SK-N-SH (cell line): ENCODE data around the gene CDH3. TPM values are rescaled to one million over a fixed set of nuclear protein-coding genes. Genes with fewer than 3 reads are reported as not detected.

Experiments
- CTCF ChIA-PET: fragments of 300-600, 350-600 bp; formaldehyde crosslinking; extraction: SDS; loops from one replicate; lab custom pipeline; 2021; lab: Yijun Ruan, JAX
- POLR2A ChIA-PET: fragments of 350-600 bp; sonication (Branson Sonifier 250); formaldehyde crosslinking; extraction: SDS; loops from one replicate; lab custom pipeline; 2020; ENCODE audit warnings: antibody characterized with exemption, inconsistent platforms; lab: Yijun Ruan, JAX
- DNase-seq: peaks from one replicate; pipeline ENCODE4 v3.0.0; 2012
- H2AFZ ChIP-seq: fragments of 200-600 bp; sonication (generic); 2 replicates; pipeline ENCODE4 v1.8.1; 2016; ENCODE audit warnings: antibody characterized with exemption, mild to moderate bottlenecking, low read depth
- H3F3A ChIP-seq: fragments of 200-600 bp; sonication (generic); replicated peaks from 2 replicates; pipeline ENCODE3; 2016; ENCODE audit warnings: antibody characterized with exemption, mild to moderate bottlenecking; ENCODE audit not compliant: insufficient read depth
- H3K27ac ChIP-seq, 2 experiments: fragments of 200-500 bp in 1 of 2; fragments of 200-600 bp in 1 of 2; sonication (Bioruptor generic) in 1 of 2; sonication (generic), shearing (Covaris generic) in 1 of 2; 2 replicates each; pipeline versions ENCODE4 v1.5.1 to v1.6.1; 2014 to 2016; ENCODE audit warnings: low read depth in 2 of 2, inconsistent platforms in 1 of 2, low read length in 1 of 2, mild to moderate bottlenecking in 1 of 2, mixed read lengths in 1 of 2
- H3K27me3 ChIP-seq: fragments of 200-600 bp; sonication (generic), shearing (Covaris generic); 2 replicates; pipeline ENCODE4 v1.6.1; 2016; ENCODE audit warnings: mixed run types; ENCODE audit not compliant: insufficient read depth
- H3K36me3 ChIP-seq, 2 experiments: fragments of 200-500 bp in 1 of 2; fragments of 200-600 bp in 1 of 2; sonication (Bioruptor generic) in 1 of 2; sonication (generic) in 1 of 2; replicated peaks in 1 of 2; 2 replicates each; pipeline versions ENCODE3 to v1.5.1; 2014 to 2016; ENCODE audit warnings: low read length in 1 of 2, mild to moderate bottlenecking in 1 of 2; ENCODE audit not compliant: insufficient read depth in 2 of 2, control insufficient read depth in 1 of 2
- H3K4me1 ChIP-seq, 2 experiments: fragments of 200-500 bp in 1 of 2; fragments of 200-600 bp in 1 of 2; sonication (Bioruptor generic) in 1 of 2; sonication (generic), shearing (Covaris generic) in 1 of 2; 2 replicates each; pipeline versions ENCODE4 v1.5.1 to v1.6.1; 2014 to 2016; ENCODE audit warnings: low read depth in 1 of 2, low read length in 1 of 2, mixed run types in 1 of 2; ENCODE audit not compliant: insufficient read depth in 2 of 2, control insufficient read depth in 1 of 2
- H3K4me2 ChIP-seq: fragments of 200-600 bp; sonication (generic), shearing (Covaris generic); 2 replicates; pipeline ENCODE4 v1.6.1; 2017; ENCODE audit warnings: mixed run types
- H3K4me3 ChIP-seq, 2 experiments: fragments of 200-500 bp in 1 of 2; fragments of 200-600 bp in 1 of 2; sonication (Bioruptor generic) in 1 of 2; sonication (generic), shearing (Covaris generic) in 1 of 2; 2 replicates each; pipeline versions ENCODE4 v1.5.1 to v1.8.1; 2014 to 2016; ENCODE audit warnings: low read depth in 2 of 2, inconsistent platforms in 1 of 2, low read length in 1 of 2, mild to moderate bottlenecking in 1 of 2, mixed read lengths in 1 of 2, moderate library complexity in 1 of 2
- H3K79me2 ChIP-seq: fragments of 200-600 bp; sonication (generic); 2 replicates; pipeline ENCODE4 v1.8.1; 2017; ENCODE audit warnings: mild to moderate bottlenecking; ENCODE audit not compliant: insufficient read depth
- H3K9ac ChIP-seq: fragments of 200-600 bp; sonication (generic); 2 replicates; pipeline ENCODE4 v1.6.1; 2017; ENCODE audit warnings: mixed run types
- H3K9me2 ChIP-seq: fragments of 200-600 bp; sonication (generic); 2 replicates; pipeline ENCODE4 v1.6.1; 2017; ENCODE audit warnings: mixed run types
- H3K9me3 ChIP-seq: fragments of 200-600 bp; sonication (generic); 2 replicates; pipeline ENCODE4 v1.6.1; 2017; ENCODE audit warnings: mixed run types, mild to moderate bottlenecking, moderate library complexity
- H4K20me1 ChIP-seq: fragments of 200-600 bp; sonication (generic); 2 replicates; pipeline ENCODE4 v1.6.1; 2017; ENCODE audit warnings: mild to moderate bottlenecking, mixed run types; ENCODE audit not compliant: insufficient read depth
- CHD2 ChIP-seq: fragments of 150-350 bp; IDR thresholded peaks from 2 replicates; pipeline ENCODE4 v1.6.1; 2018; ENCODE audit warnings: low read length; ENCODE audit not compliant: partially characterized antibody
- ELF1 ChIP-seq: IDR thresholded peaks from 2 replicates; pipeline ENCODE4 v1.4.0; 2012
- EZH2phosphoT487 ChIP-seq: fragments of 200-600 bp; sonication (generic); IDR thresholded peaks from 2 replicates; pipeline ENCODE4 v1.6.1; 2017; ENCODE audit warnings: low read depth, mixed run types, mild to moderate bottlenecking, antibody characterized with exemption, moderate library complexity, borderline replicate concordance
- JUND ChIP-seq: IDR thresholded peaks from 2 replicates; pipeline ENCODE4 v1.4.0; 2012
- MXI1 ChIP-seq: IDR thresholded peaks from 2 replicates; pipeline ENCODE4 v1.6.1; 2012; ENCODE audit warnings: mild to moderate bottlenecking, low read depth, low read length, improper control_type of control experiment
- NFIC ChIP-seq: IDR thresholded peaks from 2 replicates; pipeline ENCODE4 v1.4.0; 2012; ENCODE audit warnings: borderline replicate concordance
- POLR2AphosphoS5 ChIP-seq: IDR thresholded peaks from 2 replicates; pipeline ENCODE4 v1.6.1; 2012; ENCODE audit warnings: low read depth, low read length
- RFX5 ChIP-seq: IDR thresholded peaks from 2 replicates; pipeline ENCODE4 v1.6.1; 2012; ENCODE audit warnings: mild to moderate bottlenecking, improper control_type of control experiment, low read length
- RXRA ChIP-seq: IDR thresholded peaks from 2 replicates; pipeline ENCODE4 v1.4.0; 2012; ENCODE audit warnings: low read depth, mild to moderate bottlenecking, borderline replicate concordance
- SIN3A ChIP-seq: IDR thresholded peaks from 2 replicates; pipeline ENCODE4 v1.6.1; 2012; ENCODE audit warnings: low read depth, mild to moderate bottlenecking, low read length, moderate library complexity, borderline replicate concordance
- SMC3 ChIP-seq: IDR thresholded peaks from 2 replicates; pipeline ENCODE4 v1.6.1; 2012; ENCODE audit warnings: low read depth, low read length, improper control_type of control experiment
- TAF1 ChIP-seq: IDR thresholded peaks from 2 replicates; pipeline ENCODE4 v1.6.1; 2012; ENCODE audit warnings: low read depth, mild to moderate bottlenecking, low read length, moderate library complexity, borderline replicate concordance
- TCF12 ChIP-seq: IDR thresholded peaks from 2 replicates; pipeline ENCODE4 v1.4.0; 2012
- WGBS: methylation state at CpG from one replicate; pipeline ENCODE4 v1.1.6; 2017; ENCODE audit warnings: low lambda C conversion rate; 5-methylcytosine and 5-hydroxymethylcytosine counted together
- polyA plus RNA-seq, 3 experiments: library from polyadenylated mRNA; depleted of rRNA; stranded (reverse); fragments of >200 nt; gene quantifications; 2 replicates each; pipeline ENCODE4 v1.2.3, GENCODE V29; 2012
- TF ChIP-seq, protein P1 (sequence below): fragments of 150-350 bp; IDR thresholded peaks from 2 replicates; pipeline ENCODE4 v1.6.1; 2017; ENCODE audit warnings: antibody characterized with exemption, low read length, low read depth, borderline replicate concordance

CDH3 gene
- polyA plus RNA-seq, 1 of the 3 experiments (the other 2 are of a cell fraction) = not detected

DNA sequence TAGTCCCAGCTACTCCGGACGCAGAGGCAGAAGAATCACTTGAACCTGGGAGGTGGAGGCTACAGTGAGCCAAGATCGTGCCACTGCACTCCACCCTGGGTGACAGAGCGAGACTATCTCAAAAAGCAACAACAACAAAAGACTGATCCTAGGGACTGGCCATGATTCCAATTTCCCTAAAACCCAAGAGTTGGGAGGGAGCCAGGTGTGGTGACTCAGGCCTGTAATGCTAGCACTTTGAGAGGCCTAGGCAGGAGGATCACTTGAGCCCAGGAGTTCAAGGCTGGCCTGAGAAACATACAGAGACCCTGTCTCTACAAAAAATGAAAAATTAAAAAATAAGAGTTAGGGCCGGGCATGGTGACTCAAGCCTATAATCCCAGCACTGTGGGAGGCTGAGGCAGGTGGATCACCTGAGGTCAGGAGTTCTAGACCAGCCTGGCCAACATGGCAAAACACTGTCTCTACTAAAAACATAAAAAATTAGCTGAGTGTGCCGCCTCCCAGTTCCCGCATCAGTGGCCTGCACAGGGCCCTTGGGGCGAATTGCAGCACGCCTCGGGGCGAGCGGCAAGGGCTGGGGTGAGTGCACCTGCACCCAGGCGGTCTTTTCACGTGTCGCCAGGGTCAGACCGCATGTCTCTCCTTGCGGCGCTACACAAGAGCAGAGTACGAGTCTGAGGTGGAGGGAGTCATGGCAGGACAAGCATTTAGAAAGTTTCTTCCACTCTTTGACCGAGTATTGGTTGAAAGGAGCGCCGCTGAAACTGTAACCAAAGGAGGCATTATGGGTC, 40.8 kb downstream of the CDH3 start:
- ChIA-PET CTCF (no interaction called here), POLR2A (no interaction called here)
- H3K9me3 ChIP-seq = no peaks in the 10 kb centered on the region
- DNase-seq = no peak
- TF ChIP-seq TAF1 = no peak
- TF ChIP-seq RFX5 = no peak
- no peak for TF ChIP-seq POLR2AphosphoS5
- no peak for TF ChIP-seq NFIC
- TF ChIP-seq SMC3 = no peak
- TF ChIP-seq JUND = no peak
- TF ChIP-seq RXRA = no peak
- no peak for TF ChIP-seq TCF12
- TF ChIP-seq SIN3A = no peak
- TF ChIP-seq CHD2 = no peak
- no peak for TF ChIP-seq EZH2phosphoT487
- TF ChIP-seq ELF1 = no peak
- no peak for TF ChIP-seq MXI1
- H3F3A ChIP-seq = no peaks in the 10 kb centered on the region
- H3K4me1 ChIP-seq = no peaks in the 10 kb centered on the region
- no peaks in the 10 kb centered on the region for H3K27me3 ChIP-seq
- no peaks in the 10 kb centered on the region for H3K9me2 ChIP-seq
- H2AFZ ChIP-seq = no peak overlapping the region
- no peak overlapping the region for H3K9ac ChIP-seq
- H3K4me3 ChIP-seq = no peak overlapping the region
- no peak overlapping the region for H3K27ac ChIP-seq
- H4K20me1 ChIP-seq = no peaks in the 10 kb centered on the region
- H3K79me2 ChIP-seq = no peaks in the 10 kb centered on the region
- no peak overlapping the region for H3K4me2 ChIP-seq
- WGBS = 61% methylated on average over 22 of the region's 22 CpGs
- H3K36me3 ChIP-seq = no peaks in the 10 kb centered on the region

DNA sequence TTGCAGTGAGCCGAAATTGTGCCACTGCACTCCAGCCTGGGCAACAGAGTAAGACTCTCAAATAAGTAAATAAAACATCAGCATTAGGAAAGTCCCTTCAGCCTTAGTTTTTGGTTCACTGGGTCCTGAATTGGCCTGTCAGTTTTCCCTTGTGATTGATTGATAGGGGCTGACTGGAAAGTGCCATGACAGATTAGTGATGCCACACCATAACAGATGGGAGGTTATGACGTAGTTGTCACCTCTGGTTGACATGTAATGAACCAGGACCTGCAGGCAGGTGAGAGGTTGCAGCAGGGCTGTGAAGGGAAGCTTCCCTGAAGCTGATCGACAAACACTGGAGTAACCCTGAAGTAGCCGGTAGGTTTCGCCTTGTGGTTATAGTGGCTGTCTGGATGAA, 41.8 kb downstream of the CDH3 start:
- TF ChIP-seq ELF1 (no peak), TCF12 (no peak), POLR2AphosphoS5 (no peak), RFX5 (no peak)
- TF ChIP-seq, protein P1, sequence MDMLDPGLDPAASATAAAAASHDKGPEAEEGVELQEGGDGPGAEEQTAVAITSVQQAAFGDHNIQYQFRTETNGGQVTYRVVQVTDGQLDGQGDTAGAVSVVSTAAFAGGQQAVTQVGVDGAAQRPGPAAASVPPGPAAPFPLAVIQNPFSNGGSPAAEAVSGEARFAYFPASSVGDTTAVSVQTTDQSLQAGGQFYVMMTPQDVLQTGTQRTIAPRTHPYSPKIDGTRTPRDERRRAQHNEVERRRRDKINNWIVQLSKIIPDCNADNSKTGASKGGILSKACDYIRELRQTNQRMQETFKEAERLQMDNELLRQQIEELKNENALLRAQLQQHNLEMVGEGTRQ = no peak
- TF ChIP-seq, all 33 proteins: peak for 0
- Histone ChIP-seq H3K27me3 (no peaks in the 10 kb centered on the region), H3K9me2 (no peaks in the 10 kb centered on the region), H3K4me3 (no peak overlapping the region), H3K36me3 (no peaks in the 10 kb centered on the region), H3K9me3 (no peaks in the 10 kb centered on the region), H3K4me1 (no peaks in the 10 kb centered on the region), H3K9ac (no peak overlapping the region), H3K79me2 (no peaks in the 10 kb centered on the region), H3K4me2 (no peak overlapping the region), H2AFZ (no peak overlapping the region), H3F3A (no peaks in the 10 kb centered on the region), H3K27ac (no peak overlapping the region), H4K20me1 (no peaks in the 10 kb centered on the region)
- POLR2A ChIA-PET = no interaction called here
- no peak for DNase-seq
- CTCF ChIA-PET = interaction anchor here (0.6 kb wide), 1 partner anchor 158 kb away, joined by 3 read pairs; no protein-coding TSS in a partner anchor
- 47% methylated on average over 5 of the region's 5 CpGs for WGBS
